HEK293T (cell line): ENCODE data around the gene PRKAG3.

Experiments
- CTCF ChIA-PET: fragments of 350-600 bp; formaldehyde crosslinking; extraction: SDS; loops from one replicate; lab custom pipeline; 2021; ENCODE audit warnings: antibody characterized with exemption, inconsistent platforms; lab: Yijun Ruan, JAX
- POLR2A ChIA-PET: fragments of 350-600 bp; formaldehyde crosslinking; extraction: SDS; loops from one replicate; lab custom pipeline; 2020; ENCODE audit warnings: antibody characterized with exemption, inconsistent platforms; lab: Yijun Ruan, JAX
- DNase-seq: peaks from one replicate; pipeline ENCODE4 v3.0.0; 2012; ENCODE audit warnings: mixed read lengths; ENCODE audit errors: extremely low spot score
- ARNT ChIP-seq: fragments of 450-650 bp; IDR thresholded peaks from 2 replicates; pipeline ENCODE4 v1.6.1; 2017; ENCODE audit warnings: mild to moderate bottlenecking
- BHLHE40 ChIP-seq: fragments of 450-650 bp; IDR thresholded peaks from 2 replicates; pipeline ENCODE4 v1.6.1; 2016; ENCODE audit warnings: mild to moderate bottlenecking, moderate library complexity, borderline replicate concordance
- CTBP1 ChIP-seq: fragments of 450-650 bp; IDR thresholded peaks from 2 replicates; pipeline ENCODE4 v1.6.1; 2016; ENCODE audit warnings: borderline replicate concordance
- ELF4 ChIP-seq: fragments of 450-650 bp; IDR thresholded peaks from 2 replicates; pipeline ENCODE4 v1.6.1; 2017; ENCODE audit warnings: antibody characterized with exemption
- FOXA1 ChIP-seq: fragments of 450-650 bp; IDR thresholded peaks from 2 replicates; pipeline ENCODE4 v1.6.1; 2016; ENCODE audit warnings: mild to moderate bottlenecking
- FOXK2 ChIP-seq: fragments of 450-650 bp; IDR thresholded peaks from 2 replicates; pipeline ENCODE4 v1.6.1; 2016; ENCODE audit warnings: mild to moderate bottlenecking
- FOXM1 ChIP-seq: fragments of 450-650 bp; IDR thresholded peaks from 2 replicates; pipeline ENCODE4 v1.6.1; 2017; ENCODE audit warnings: mild to moderate bottlenecking, borderline replicate concordance
- HDGF ChIP-seq: fragments of 450-650 bp; IDR thresholded peaks from 2 replicates; pipeline ENCODE4 v1.6.1; 2017; ENCODE audit warnings: antibody characterized with exemption, borderline replicate concordance
- L3MBTL2 ChIP-seq: fragments of 450-650 bp; conservative IDR thresholded peaks from 2 replicates; pipeline ENCODE4 v1.6.1; 2016; ENCODE audit warnings: mild to moderate bottlenecking
- LEF1 ChIP-seq: fragments of 450-650 bp; IDR thresholded peaks from 2 replicates; pipeline ENCODE4 v1.6.1; 2017; ENCODE audit warnings: mild to moderate bottlenecking, borderline replicate concordance
- NFRKB ChIP-seq: fragments of 450-650 bp; IDR thresholded peaks from 2 replicates; pipeline ENCODE4 v1.6.1; 2016; ENCODE audit warnings: mild to moderate bottlenecking, moderate library complexity
- SP1 ChIP-seq: fragments of 450-650 bp; IDR thresholded peaks from 2 replicates; pipeline ENCODE4 v1.6.1; 2017
- SUZ12 ChIP-seq: fragments of 450-650 bp; IDR thresholded peaks from 2 replicates; pipeline ENCODE4 v1.6.1; 2016; ENCODE audit warnings: mild to moderate bottlenecking
- TARDBP ChIP-seq: fragments of 450-650 bp; IDR thresholded peaks from 2 replicates; pipeline ENCODE4 v1.6.1; 2016
- ZNF384 ChIP-seq: fragments of 450-650 bp; IDR thresholded peaks from 2 replicates; pipeline ENCODE4 v1.6.1; 2016
- TF ChIP-seq, protein P1 (sequence below): fragments of 450-650 bp; IDR thresholded peaks from 2 replicates; pipeline ENCODE4 v1.6.1; 2016

PRKAG3 gene

DNA sequence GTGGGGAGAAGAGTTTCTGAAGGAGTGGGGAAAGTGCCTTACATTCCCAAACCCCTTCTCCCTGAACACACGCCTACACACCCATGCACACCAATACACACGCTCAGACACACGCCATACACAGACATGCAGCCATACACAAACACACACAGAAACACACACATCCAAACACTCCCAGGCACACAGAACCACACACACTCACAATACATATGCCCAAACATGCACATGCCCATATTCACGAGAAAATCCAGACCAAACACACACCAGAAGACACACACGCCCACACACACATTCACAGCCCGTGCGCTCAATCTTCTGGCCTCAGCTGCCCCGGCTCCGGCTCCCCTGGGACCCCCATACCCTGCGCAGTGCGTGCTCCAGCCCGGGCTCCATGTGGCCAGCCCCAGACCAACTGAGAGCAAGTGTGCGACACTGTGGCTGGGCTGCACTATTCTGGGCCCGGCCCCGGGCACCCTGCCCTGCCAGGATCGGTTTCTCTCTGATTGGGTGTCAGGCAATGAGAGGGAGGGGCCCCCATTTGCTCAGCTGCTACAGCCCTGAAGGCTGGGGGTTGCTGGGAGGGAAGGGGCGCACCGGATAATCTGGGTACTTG, at the start of gene PRKAG3:
PRKAG3 (minus strand) TSS at position 426 of the 613 bp plus-strand sequence.
- CTCF ChIA-PET: no interaction called here
- POLR2A ChIA-PET: interaction anchor here (0.6 kb wide), 1 partner anchor 11 kb away, joined by 3 read pairs; no protein-coding TSS in a partner anchor
- no peak for TF ChIP-seq ARNT
- TF ChIP-seq SUZ12: no peak
- TF ChIP-seq ZNF384: no peak
- no peak for TF ChIP-seq BHLHE40
- TF ChIP-seq FOXK2: no peak
- TF ChIP-seq TARDBP: no peak
- no peak for TF ChIP-seq HDGF
- no peak for TF ChIP-seq SP1
- TF ChIP-seq LEF1: no peak
- no peak for TF ChIP-seq FOXM1
- TF ChIP-seq FOXA1: no peak
- TF ChIP-seq L3MBTL2: no peak
- no peak for TF ChIP-seq CTBP1
- TF ChIP-seq NFRKB: no peak
- no peak for DNase-seq

DNA sequence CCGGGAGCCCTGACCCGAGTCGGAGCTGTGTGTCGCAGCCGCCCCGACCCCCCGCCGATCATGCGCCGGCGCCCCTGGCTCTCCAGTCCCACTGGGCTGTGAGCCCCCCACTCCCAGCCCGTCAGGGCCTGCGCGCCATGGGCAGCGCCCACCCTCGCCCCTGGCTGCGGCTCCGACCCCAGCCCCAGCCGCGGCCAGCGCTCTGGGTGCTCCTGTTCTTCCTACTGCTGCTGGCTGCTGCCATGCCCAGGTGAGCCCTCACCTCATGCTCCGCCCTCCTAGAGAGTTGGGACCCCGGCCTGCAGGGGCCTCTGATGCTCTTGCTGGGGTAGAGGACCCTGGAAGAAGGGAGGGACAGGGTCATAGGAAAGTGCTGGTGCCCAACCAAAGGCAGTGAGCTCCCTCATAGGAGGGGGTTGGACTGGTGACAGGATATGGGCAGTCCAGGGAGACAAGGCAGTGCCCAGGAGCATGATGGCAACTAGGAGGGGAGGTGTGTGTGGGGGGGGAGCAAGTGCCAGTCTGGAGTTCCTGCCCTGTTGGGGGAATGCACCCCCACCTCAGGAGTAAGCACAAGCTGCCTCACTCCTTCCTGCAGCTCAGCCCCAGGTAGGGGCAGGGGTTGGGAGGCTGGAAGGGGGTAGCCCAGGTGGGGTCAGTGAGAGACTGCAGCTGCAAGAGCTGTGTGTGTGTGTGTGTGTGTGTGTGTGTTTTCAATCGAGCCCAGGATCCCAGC, 49.4 kb upstream of the PRKAG3 start:
- CTCF ChIA-PET: interaction anchor here (0.8 to 3.0 kb wide), 2 partner anchors 12 to 99 kb away, joined by 3 to 14 read pairs; no protein-coding TSS in a partner anchor
- no peak for DNase-seq

DNA sequence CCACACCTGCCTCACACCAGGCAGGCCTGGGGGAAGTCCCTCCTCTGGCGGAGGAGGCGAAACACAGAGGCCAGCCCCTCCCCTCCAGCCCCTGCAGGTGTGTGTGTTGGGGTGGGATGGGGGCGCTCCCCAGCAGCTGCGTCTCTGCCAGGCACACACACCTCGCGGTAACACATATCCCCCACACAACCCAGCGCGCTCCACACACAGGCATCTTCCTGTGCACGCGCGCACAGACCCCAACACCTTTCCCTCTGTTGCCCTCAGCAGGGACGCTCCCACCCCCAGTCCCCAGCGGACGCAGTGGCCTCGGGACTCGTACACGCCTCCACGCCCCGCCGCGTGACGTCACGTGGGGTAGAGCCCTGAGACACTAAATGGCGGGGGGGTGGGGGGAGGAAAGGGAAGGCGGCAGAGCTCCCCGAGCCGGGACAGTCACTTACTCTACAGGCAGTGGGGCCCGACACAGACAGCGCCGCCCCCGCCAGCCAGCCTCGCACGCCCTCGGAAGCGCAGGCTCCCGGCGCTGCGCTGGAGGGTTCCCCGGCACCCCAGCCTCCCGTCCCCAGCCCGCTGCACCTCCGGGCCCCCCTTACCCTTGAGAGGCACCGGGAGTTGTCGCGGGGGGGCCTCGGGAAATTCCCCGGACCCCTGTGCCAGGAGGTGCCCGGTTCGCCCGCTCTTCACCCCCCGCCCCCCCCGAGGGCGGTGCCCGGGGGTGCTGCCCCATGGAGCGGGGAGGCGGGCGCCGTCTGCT, 48.7 kb upstream of the PRKAG3 start, which contains the start of gene WNT10A:
WNT10A (plus strand) TSS at position 751 of the 757 bp plus-strand sequence. CDS start 144 bp downstream, outside the sequence.
- ChIA-PET POLR2A (interaction anchor here (1.0 to 1.2 kb wide), 2 partner anchors 18 to 20 kb away, joined by 3 read pairs; no protein-coding TSS in a partner anchor), CTCF (interaction anchor here (0.9 to 3.0 kb wide), 3 partner anchors 12 to 18 kb away, joined by 3 to 14 read pairs (median 13); no protein-coding TSS in a partner anchor)
- TF ChIP-seq FOXM1: no peak
- no peak for TF ChIP-seq ARNT
- TF ChIP-seq TARDBP: no peak
- DNase-seq: no peak

More for the DNA sequence above, 49.4 kb upstream of the PRKAG3 start:
- no peak for TF ChIP-seq HDGF
- TF ChIP-seq ARNT: no peak
- no peak for TF ChIP-seq FOXK2
- POLR2A ChIA-PET: interaction anchor here (1.2 kb wide), 1 partner anchor 20 kb away, joined by 3 read pairs; no protein-coding TSS in a partner anchor

DNA sequence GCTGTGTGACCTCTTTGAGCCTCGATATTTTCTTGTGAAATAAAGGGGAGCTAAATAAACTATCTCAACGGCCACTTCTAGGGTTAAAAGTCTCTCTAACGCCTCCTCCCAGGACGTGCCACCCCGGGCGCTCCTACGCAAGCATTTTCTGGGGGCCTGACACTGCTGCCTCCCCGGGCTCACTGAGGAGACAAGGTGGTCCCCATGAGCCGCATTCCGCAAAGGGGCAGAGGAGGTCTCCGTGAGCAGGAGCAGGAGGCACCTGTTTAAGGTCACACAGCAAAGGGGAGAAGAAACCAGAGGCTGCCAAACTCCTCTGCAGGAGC, 48.1 kb upstream of the PRKAG3 start:
- no peak for DNase-seq
- POLR2A ChIA-PET: interaction anchor here (1.0 to 1.2 kb wide), 2 partner anchors 18 to 19 kb away, joined by 3 read pairs; no protein-coding TSS in a partner anchor
- TF ChIP-seq, protein P1, sequence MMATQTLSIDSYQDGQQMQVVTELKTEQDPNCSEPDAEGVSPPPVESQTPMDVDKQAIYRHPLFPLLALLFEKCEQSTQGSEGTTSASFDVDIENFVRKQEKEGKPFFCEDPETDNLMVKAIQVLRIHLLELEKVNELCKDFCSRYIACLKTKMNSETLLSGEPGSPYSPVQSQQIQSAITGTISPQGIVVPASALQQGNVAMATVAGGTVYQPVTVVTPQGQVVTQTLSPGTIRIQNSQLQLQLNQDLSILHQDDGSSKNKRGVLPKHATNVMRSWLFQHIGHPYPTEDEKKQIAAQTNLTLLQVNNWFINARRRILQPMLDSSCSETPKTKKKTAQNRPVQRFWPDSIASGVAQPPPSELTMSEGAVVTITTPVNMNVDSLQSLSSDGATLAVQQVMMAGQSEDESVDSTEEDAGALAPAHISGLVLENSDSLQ: no peak
- TF ChIP-seq TARDBP: no peak
- no peak for TF ChIP-seq ZNF384
- no peak for TF ChIP-seq BHLHE40
- TF ChIP-seq L3MBTL2: no peak
- CTCF ChIA-PET: interaction anchor here (0.9 to 2.5 kb wide), 2 partner anchors 13 to 18 kb away, joined by 3 to 13 read pairs; no protein-coding TSS in a partner anchor

DNA sequence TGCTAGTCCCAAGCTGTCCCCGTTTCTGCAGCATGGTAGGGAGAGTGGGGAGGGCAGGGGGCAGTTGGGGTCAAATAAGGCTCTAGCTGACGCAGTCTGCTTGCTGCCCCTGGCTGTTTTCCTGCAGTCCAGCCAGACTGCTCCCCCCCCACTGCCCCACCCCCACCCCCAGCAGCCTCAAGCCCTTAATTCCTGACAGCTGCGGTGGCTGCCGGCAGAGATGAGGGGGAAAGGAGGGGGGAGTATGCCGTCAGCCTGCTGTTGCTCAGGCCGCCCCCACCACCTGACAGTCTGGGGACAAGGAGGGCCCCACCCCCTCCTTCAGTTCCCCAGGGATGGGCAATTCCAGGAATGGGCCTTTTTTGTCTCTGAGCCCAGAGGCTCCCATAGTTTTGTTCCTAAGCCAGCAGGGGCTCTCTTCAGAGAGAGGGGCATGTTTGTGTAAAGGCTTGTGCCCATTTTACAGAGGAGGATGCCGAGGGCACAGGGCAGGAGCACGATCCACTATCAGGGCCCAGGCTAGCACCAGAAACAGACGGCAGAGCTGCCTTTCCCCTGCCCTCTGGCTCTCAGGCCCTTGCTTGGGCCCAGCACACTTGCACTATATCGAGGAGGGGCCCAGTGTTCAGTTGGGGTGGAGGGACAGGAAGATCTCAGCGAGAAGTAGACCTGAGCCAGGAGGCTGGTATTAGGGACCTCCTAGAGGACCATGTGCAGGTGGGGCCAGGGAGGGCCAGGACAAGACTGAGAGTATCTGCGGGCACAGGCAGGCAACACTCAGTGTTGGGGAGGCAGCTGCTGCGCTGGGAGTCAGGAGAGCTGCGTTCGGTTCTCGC, 47.5 kb upstream of the PRKAG3 start:
- ChIA-PET POLR2A (interaction anchor here (0.8 to 1.0 kb wide), 2 partner anchors 19 kb away, joined by 3 read pairs; no protein-coding TSS in a partner anchor), CTCF (interaction anchor here (0.6 to 2.5 kb wide), 3 partner anchors 14 to 179 kb away, joined by 3 to 13 read pairs (median 4); no protein-coding TSS in a partner anchor)
- DNase-seq: no peak
- TF ChIP-seq LEF1 (no peak), FOXM1 (no peak), BHLHE40 (no peak), ARNT (no peak), NFRKB (no peak), ELF4 (no peak), SUZ12 (no peak), FOXK2 (no peak), TARDBP (no peak), HDGF (no peak), CTBP1 (no peak), SP1 (no peak), FOXA1 (no peak), L3MBTL2 (no peak), ZNF384 (no peak)
- TF ChIP-seq, protein P1: no peak
